ENCODE results near the gene CCDC91.

Gene CCDC91

DNA sequence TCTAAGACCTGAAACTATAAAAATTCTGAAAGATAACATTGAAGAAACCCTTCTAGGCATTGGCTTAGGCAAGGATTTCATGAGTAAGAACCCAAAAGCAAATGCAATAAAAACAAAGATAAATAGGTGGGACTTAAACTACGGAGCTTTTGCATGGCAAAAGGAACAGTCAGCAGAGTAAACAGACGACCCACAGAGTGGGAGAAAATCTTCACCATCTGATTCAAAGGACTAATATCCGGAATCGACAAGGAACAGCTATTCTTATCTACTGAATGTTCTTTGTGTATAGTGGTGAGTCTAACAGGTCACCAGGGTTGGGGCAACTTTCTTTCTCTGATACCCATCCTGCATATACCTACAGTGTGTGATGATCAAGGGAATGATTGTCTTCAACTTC, 198.6 kb downstream of the CCDC91 start:
- no peak overlapping the region for H3K27ac ChIP-seq (ENCODE audit: extremely low read depth, low read depth, low read length)
- CTCF ChIA-PET = no interaction called here
- POLR2A ChIA-PET = no interaction called here
- TF ChIP-seq MYNN (tag by site-specific recombination; IDR thresholded peaks at IDR 0.05; ENCODE audit: borderline replicate concordance) = no peak
- no peak for TF ChIP-seq KLF9 (tag by site-specific recombination; IDR thresholded peaks at IDR 0.05; ENCODE audit: low read depth)
- no peak for TF ChIP-seq ZNF2 (tag by site-specific recombination; IDR thresholded peaks at IDR 0.05)
- TF ChIP-seq ZNF404 (tag by site-specific recombination; IDR thresholded peaks at IDR 0.05) = no peak
- no peak for TF ChIP-seq ZNF558 (tag by site-specific recombination; IDR thresholded peaks at IDR 0.05)
- TF ChIP-seq, protein P1, sequence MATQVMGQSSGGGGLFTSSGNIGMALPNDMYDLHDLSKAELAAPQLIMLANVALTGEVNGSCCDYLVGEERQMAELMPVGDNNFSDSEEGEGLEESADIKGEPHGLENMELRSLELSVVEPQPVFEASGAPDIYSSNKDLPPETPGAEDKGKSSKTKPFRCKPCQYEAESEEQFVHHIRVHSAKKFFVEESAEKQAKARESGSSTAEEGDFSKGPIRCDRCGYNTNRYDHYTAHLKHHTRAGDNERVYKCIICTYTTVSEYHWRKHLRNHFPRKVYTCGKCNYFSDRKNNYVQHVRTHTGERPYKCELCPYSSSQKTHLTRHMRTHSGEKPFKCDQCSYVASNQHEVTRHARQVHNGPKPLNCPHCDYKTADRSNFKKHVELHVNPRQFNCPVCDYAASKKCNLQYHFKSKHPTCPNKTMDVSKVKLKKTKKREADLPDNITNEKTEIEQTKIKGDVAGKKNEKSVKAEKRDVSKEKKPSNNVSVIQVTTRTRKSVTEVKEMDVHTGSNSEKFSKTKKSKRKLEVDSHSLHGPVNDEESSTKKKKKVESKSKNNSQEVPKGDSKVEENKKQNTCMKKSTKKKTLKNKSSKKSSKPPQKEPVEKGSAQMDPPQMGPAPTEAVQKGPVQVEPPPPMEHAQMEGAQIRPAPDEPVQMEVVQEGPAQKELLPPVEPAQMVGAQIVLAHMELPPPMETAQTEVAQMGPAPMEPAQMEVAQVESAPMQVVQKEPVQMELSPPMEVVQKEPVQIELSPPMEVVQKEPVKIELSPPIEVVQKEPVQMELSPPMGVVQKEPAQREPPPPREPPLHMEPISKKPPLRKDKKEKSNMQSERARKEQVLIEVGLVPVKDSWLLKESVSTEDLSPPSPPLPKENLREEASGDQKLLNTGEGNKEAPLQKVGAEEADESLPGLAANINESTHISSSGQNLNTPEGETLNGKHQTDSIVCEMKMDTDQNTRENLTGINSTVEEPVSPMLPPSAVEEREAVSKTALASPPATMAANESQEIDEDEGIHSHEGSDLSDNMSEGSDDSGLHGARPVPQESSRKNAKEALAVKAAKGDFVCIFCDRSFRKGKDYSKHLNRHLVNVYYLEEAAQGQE (tag by site-specific recombination; IDR thresholded peaks at IDR 0.05) = no peak
- TF ChIP-seq ZNF341 (tag by site-specific recombination; IDR thresholded peaks at IDR 0.05; ENCODE audit: low read depth) = no peak
- H3K36me3 ChIP-seq (ENCODE audit: control insufficient read depth in 2 of 2, insufficient read depth in 1 of 2, low read length in 2 of 2) = no peaks in the 10 kb centered on the region
- no peaks in the 10 kb centered on the region for H3K9me3 ChIP-seq (ENCODE audit: control insufficient read depth, insufficient read depth, low read depth, low read length)
- no peaks in the 10 kb centered on the region for H3K4me1 ChIP-seq (ENCODE audit: control insufficient read depth, insufficient read depth, low read length)
- no peak overlapping the region for H3K4me3 ChIP-seq (ENCODE audit: low read depth, low read length)

DNA sequence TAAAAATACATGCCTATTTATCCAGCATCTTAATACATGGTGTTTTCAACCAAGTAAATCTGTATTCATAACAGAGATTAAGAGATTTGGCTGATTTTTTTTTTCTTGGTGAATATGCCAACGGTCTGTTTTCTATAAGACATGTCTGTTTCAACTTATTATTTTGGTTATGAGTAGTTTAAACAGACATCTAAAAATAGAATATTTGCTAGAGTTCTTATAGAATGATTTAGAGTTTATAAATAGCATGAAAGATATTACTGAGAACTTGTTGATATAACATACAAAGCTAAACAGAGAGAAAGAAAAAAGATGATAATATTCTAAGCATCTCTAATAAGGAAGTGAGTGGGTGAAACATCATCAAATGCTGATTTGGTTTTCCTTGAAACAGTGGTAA, 199.9 kb downstream of the CCDC91 start:
- TF ChIP-seq, protein P2, sequence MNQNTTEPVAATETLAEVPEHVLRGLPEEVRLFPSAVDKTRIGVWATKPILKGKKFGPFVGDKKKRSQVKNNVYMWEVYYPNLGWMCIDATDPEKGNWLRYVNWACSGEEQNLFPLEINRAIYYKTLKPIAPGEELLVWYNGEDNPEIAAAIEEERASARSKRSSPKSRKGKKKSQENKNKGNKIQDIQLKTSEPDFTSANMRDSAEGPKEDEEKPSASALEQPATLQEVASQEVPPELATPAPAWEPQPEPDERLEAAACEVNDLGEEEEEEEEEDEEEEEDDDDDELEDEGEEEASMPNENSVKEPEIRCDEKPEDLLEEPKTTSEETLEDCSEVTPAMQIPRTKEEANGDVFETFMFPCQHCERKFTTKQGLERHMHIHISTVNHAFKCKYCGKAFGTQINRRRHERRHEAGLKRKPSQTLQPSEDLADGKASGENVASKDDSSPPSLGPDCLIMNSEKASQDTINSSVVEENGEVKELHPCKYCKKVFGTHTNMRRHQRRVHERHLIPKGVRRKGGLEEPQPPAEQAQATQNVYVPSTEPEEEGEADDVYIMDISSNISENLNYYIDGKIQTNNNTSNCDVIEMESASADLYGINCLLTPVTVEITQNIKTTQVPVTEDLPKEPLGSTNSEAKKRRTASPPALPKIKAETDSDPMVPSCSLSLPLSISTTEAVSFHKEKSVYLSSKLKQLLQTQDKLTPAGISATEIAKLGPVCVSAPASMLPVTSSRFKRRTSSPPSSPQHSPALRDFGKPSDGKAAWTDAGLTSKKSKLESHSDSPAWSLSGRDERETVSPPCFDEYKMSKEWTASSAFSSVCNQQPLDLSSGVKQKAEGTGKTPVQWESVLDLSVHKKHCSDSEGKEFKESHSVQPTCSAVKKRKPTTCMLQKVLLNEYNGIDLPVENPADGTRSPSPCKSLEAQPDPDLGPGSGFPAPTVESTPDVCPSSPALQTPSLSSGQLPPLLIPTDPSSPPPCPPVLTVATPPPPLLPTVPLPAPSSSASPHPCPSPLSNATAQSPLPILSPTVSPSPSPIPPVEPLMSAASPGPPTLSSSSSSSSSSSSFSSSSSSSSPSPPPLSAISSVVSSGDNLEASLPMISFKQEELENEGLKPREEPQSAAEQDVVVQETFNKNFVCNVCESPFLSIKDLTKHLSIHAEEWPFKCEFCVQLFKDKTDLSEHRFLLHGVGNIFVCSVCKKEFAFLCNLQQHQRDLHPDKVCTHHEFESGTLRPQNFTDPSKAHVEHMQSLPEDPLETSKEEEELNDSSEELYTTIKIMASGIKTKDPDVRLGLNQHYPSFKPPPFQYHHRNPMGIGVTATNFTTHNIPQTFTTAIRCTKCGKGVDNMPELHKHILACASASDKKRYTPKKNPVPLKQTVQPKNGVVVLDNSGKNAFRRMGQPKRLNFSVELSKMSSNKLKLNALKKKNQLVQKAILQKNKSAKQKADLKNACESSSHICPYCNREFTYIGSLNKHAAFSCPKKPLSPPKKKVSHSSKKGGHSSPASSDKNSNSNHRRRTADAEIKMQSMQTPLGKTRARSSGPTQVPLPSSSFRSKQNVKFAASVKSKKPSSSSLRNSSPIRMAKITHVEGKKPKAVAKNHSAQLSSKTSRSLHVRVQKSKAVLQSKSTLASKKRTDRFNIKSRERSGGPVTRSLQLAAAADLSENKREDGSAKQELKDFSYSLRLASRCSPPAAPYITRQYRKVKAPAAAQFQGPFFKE (tag by site-specific recombination; IDR thresholded peaks at IDR 0.05; ENCODE audit: borderline replicate concordance) = no peak
- no peak for TF ChIP-seq ZNF610 (tag by site-specific recombination; IDR thresholded peaks at IDR 0.05; ENCODE audit: borderline replicate concordance)
- TF ChIP-seq ZNF146 (tag by site-specific recombination; IDR thresholded peaks at IDR 0.05) = no peak
- no peak for TF ChIP-seq ZFP69B (tag by site-specific recombination; IDR thresholded peaks at IDR 0.05)
- CTCF ChIA-PET = no interaction called here

DNA sequence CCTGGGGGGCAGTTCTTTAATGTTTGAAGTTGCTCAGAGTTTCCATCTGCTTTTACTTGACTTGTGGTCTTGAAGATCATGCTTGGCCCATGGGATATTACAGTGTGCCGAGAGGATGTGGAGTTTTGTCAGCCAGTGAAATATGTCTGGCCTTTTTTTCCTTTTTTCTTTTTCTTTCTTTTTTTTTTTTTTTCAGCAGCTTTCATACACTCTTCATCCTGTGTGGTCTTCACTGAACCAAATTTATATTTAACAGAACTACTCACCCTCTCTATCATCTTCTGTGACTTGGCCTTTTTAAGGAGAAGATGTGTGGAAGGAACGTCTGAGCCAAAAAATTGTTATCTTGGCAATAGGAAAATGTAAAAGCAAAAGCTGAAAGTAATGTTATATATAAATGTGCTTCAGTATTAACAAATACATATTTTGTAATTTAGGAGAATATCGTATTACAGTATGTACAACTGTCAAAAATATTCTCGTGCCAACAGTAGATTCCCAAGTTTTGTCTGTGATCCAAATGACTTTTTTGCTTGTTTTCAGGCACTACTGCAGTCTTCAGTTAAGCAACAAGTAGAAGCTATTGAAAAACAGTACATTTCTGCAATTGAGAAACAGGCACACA, 200.6 kb downstream of the CCDC91 start:
- no peaks in the 10 kb centered on the region for H3K4me1 ChIP-seq (ENCODE audit: control insufficient read depth, insufficient read depth, low read length)
- POLR2A ChIA-PET = interaction anchor here (0.6 kb wide), 1 partner anchor 16 kb away, joined by 4 read pairs; no protein-coding TSS in a partner anchor
- TF ChIP-seq MZF1 (tag by site-specific recombination; IDR thresholded peaks at IDR 0.05; ENCODE audit: borderline replicate concordance) (no peak), ZNF837 (tag by site-specific recombination; IDR thresholded peaks at IDR 0.05) (no peak), SCRT2 (tag by site-specific recombination; IDR thresholded peaks at IDR 0.05) (peak; percentile 51), ZNF2 (tag by site-specific recombination; IDR thresholded peaks at IDR 0.05) (no peak), ZNF658 (tag by site-specific recombination; IDR thresholded peaks at IDR 0.05) (no peak), ZNF350 (tag by site-specific recombination; IDR thresholded peaks at IDR 0.05) (no peak)
- H3K9me3 ChIP-seq (ENCODE audit: control insufficient read depth, insufficient read depth, low read depth, low read length) = no peaks in the 10 kb centered on the region
- CTCF ChIA-PET = no interaction called here
- no peak overlapping the region for H3K4me3 ChIP-seq (ENCODE audit: low read depth, low read length)
- H3K27ac ChIP-seq (ENCODE audit: extremely low read depth, low read depth, low read length) = no peak overlapping the region
- H3K36me3 ChIP-seq (ENCODE audit: control insufficient read depth in 2 of 2, insufficient read depth in 1 of 2, low read length in 2 of 2) = peaks cover 0 to 4% of the 10 kb centered on the region in 2 experiments; a peak in 1 of 3 replicates

More for the DNA sequence above, 199.9 kb downstream of the CCDC91 start:
- Histone ChIP-seq H3K27ac (ENCODE audit: extremely low read depth, low read depth, low read length) (no peak overlapping the region), H3K4me3 (ENCODE audit: low read depth, low read length) (no peak overlapping the region), H3K36me3 (ENCODE audit: control insufficient read depth in 2 of 2, insufficient read depth in 1 of 2, low read length in 2 of 2) (peaks cover 0 to 3% of the 10 kb centered on the region in 2 experiments; a peak in 1 of 3 replicates), H3K9me3 (ENCODE audit: control insufficient read depth, insufficient read depth, low read depth, low read length) (no peaks in the 10 kb centered on the region), H3K4me1 (ENCODE audit: control insufficient read depth, insufficient read depth, low read length) (no peaks in the 10 kb centered on the region)
- POLR2A ChIA-PET = no interaction called here

Data from HEK293 (cell line).